Uterus (tissue), 2 donors: ENCODE measurements around the gene LAMTOR5.

Experiments
- CTCF ChIP-seq, 4 experiments: fragments of 200-600 bp in 2 of 4; fragments of 450-650 bp in 2 of 4; sonication (generic) in 2 of 4; IDR thresholded peaks; one replicate each; pipeline ENCODE4 v1.5.1; 2016 to 2019; ENCODE audit warnings: antibody characterized with exemption in 4 of 4, mild to moderate bottlenecking in 2 of 4, moderate library complexity in 1 of 4
- POLR2A ChIP-seq, 2 donors: fragments of 450-650 bp; IDR thresholded peaks; one replicate each; pipeline ENCODE4 v1.6.1; 2016; ENCODE audit warnings: antibody characterized with exemption in 2 of 2, mild to moderate bottlenecking in 1 of 2, moderate library complexity in 1 of 2

GRCh38 chr1:110394493-110394820 lies 13.0 kb downstream of the LAMTOR5 start:
- TF ChIP-seq CTCF (IDR thresholded peaks at IDR 0.05) (no peak), POLR2A (IDR thresholded peaks at IDR 0.05) (no peak)
